SU-DHL-6 (cell line): Measurements from ENCODE around the gene SH3RF3.

Experiments
- H2AFZ ChIP-seq: fragments of 200-600 bp; sonication (generic); 2 replicates; pipeline ENCODE4 v1.6.1; 2014; ENCODE audit warnings: low read depth, mild to moderate bottlenecking, moderate library complexity, mixed read lengths, antibody characterized with exemption, low read length; ENCODE audit not compliant: severe bottlenecking
- H3F3A ChIP-seq: fragments of 200-600 bp; shearing (Covaris generic); 2 replicates; pipeline ENCODE4 v1.6.0; 2016; ENCODE audit warnings: antibody characterized with exemption, mild to moderate bottlenecking; ENCODE audit not compliant: insufficient read depth
- H3K27ac ChIP-seq: fragments of 200-600 bp; sonication (generic); 2 replicates; pipeline ENCODE4 v1.5.1; 2016; ENCODE audit warnings: low read depth, mild to moderate bottlenecking, low read length, moderate library complexity, mixed read lengths
- H3K27me3 ChIP-seq: fragments of 200-600 bp; sonication (generic), shearing (Covaris generic); 2 replicates; pipeline ENCODE4 v1.6.0; 2014; ENCODE audit warnings: mild to moderate bottlenecking, low read length
- H3K36me3 ChIP-seq: fragments of 200-600 bp; sonication (generic); 2 replicates; pipeline ENCODE4 v1.6.1; 2014; ENCODE audit warnings: mild to moderate bottlenecking, low read length, mixed read lengths
- H3K4me2 ChIP-seq: fragments of 300-600, 200-600 bp; shearing (Covaris generic), sonication (generic); 2 replicates; pipeline ENCODE4 v1.6.0; 2014; ENCODE audit warnings: low read length, low read depth, mild to moderate bottlenecking; ENCODE audit not compliant: poor library complexity, severe bottlenecking
- H3K4me3 ChIP-seq: fragments of 200-600 bp; sonication (generic); 2 replicates; pipeline ENCODE4 v1.5.1; 2014; ENCODE audit warnings: antibody characterized with exemption, low read length, mild to moderate bottlenecking, mixed read lengths; ENCODE audit not compliant: insufficient read depth, poor library complexity, severe bottlenecking
- H3K79me2 ChIP-seq: fragments of 200-600 bp; sonication (generic); 2 replicates; pipeline ENCODE4 v1.6.1; 2014; ENCODE audit warnings: mild to moderate bottlenecking, low read length, moderate library complexity; ENCODE audit not compliant: insufficient read depth
- H3K9ac ChIP-seq: fragments of 200-600 bp; sonication (generic); 2 replicates; pipeline ENCODE4 v1.7.0; 2014; ENCODE audit warnings: mild to moderate bottlenecking, low read length
- H3K9me2 ChIP-seq: fragments of 200-600 bp; sonication (generic); replicated peaks from 2 replicates; pipeline ENCODE4 v1.6.1; 2014; ENCODE audit warnings: low read length; ENCODE audit not compliant: insufficient read depth
- H3K9me3 ChIP-seq: fragments of 200-600 bp; sonication (generic); 2 replicates; pipeline ENCODE4 v1.6.1; 2014; ENCODE audit warnings: low read length, mixed read lengths; ENCODE audit not compliant: insufficient read depth
- H4K20me1 ChIP-seq: fragments of 200-600 bp; sonication (generic); 2 replicates; pipeline ENCODE4 v1.6.1; 2014; ENCODE audit warnings: low read depth, mild to moderate bottlenecking, antibody characterized with exemption, low read length, moderate library complexity, mixed read lengths
- CTCF ChIP-seq: fragments of 200-600 bp; sonication (generic); IDR thresholded peaks from one replicate; pipeline ENCODE4 v1.5.1; 2017; ENCODE audit warnings: antibody characterized with exemption, mild to moderate bottlenecking, low read length, moderate library complexity; ENCODE audit not compliant: insufficient read depth, poor library complexity, severe bottlenecking
- EZH2phosphoT487 ChIP-seq: fragments of 200-600 bp; sonication (generic), shearing (Covaris generic); conservative IDR thresholded peaks from 2 replicates; pipeline ENCODE4 v1.6.1; 2018; ENCODE audit warnings: mild to moderate bottlenecking, antibody characterized with exemption, low read length, moderate library complexity, mixed read lengths

SH3RF3 gene

GRCh38 chr2:109353806-109354745 is 225.1 kb downstream of the SH3RF3 start:
- Histone ChIP-seq H3K79me2 (no peaks in the 10 kb centered on the region), H3K4me2 (no peak overlapping the region), H2AFZ (no peak overlapping the region), H3K27ac (no peak overlapping the region), H3K9ac (no peak overlapping the region), H3K9me2 (no peaks in the 10 kb centered on the region), H4K20me1 (no peaks in the 10 kb centered on the region), H3F3A (no peaks in the 10 kb centered on the region), H3K27me3 (no peaks in the 10 kb centered on the region), H3K36me3 (no peaks in the 10 kb centered on the region), H3K4me3 (no peak overlapping the region), H3K9me3 (no peaks in the 10 kb centered on the region)
- TF ChIP-seq EZH2phosphoT487 (no peak), CTCF (no peak)

DNA sequence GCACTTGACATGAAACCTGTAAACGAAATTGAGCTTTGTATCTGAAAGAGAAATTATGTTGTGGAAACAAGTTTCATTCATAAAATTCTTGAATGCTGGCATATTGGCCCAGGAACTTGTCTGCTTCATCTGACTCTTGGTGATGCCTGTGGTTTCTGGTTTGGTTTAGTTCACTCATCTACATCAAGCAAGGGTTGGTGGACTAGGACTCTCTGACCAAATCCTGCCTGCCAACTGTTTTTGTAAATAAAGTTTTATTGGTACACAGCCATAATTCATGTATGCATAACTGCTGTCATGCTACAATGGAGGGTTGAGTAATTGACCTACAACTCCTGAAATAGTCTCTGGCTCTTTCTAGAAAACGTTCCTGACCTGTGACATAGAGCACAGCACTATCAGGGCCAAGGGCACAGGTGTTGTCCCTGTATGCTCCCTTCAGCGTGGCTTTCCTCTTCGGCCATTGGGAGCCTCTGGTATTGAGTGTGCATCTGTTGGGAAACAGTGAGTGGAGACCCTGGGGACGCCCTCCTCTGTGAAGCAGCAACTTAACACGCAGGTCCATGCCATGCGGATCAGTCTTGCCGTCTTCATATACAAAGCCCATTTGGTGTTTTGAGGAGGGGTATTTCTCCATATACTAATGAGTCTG is 226.3 kb downstream of the SH3RF3 start:
- no peaks in the 10 kb centered on the region for H3K79me2 ChIP-seq
- H4K20me1 ChIP-seq = no peaks in the 10 kb centered on the region
- H3K9ac ChIP-seq = no peak overlapping the region
- H3K27ac ChIP-seq = no peak overlapping the region
- no peaks in the 10 kb centered on the region for H3K9me2 ChIP-seq
- no peaks in the 10 kb centered on the region for H3F3A ChIP-seq
- no peaks in the 10 kb centered on the region for H3K27me3 ChIP-seq
- H3K36me3 ChIP-seq = no peaks in the 10 kb centered on the region
- no peak overlapping the region for H3K4me3 ChIP-seq
- no peaks in the 10 kb centered on the region for H3K9me3 ChIP-seq
- TF ChIP-seq EZH2phosphoT487 (no peak), CTCF (no peak)
- H3K4me2 ChIP-seq = no peak overlapping the region
- no peak overlapping the region for H2AFZ ChIP-seq

GRCh38 chr2:109356324-109357035 is 227.5 kb downstream of the SH3RF3 start:
- Histone ChIP-seq H3F3A (no peaks in the 10 kb centered on the region), H3K9me3 (no peaks in the 10 kb centered on the region), H3K9me2 (no peaks in the 10 kb centered on the region), H3K79me2 (no peaks in the 10 kb centered on the region), H3K27ac (no peak overlapping the region), H3K9ac (no peak overlapping the region), H3K4me3 (no peak overlapping the region), H4K20me1 (no peaks in the 10 kb centered on the region), H3K4me2 (no peak overlapping the region), H3K27me3 (no peaks in the 10 kb centered on the region), H2AFZ (no peak overlapping the region), H3K36me3 (no peaks in the 10 kb centered on the region)
- TF ChIP-seq CTCF = no peak
- TF ChIP-seq EZH2phosphoT487 = no peak
